Naive thymus-derived CD4-positive, alpha-beta T cell (primary cell): ENCODE results near the gene DNAJC27. TPM values are rescaled to one million over a fixed set of nuclear protein-coding genes. Genes with fewer than 3 reads are reported as not detected.
A peak's percentile ranks its signal among the peaks of the same experiment; 100 is the strongest.

Experiments
- ATAC-seq: fragments of 150-1000 bp; cut with Tn5 transposase; 2 replicates; pipeline ENCODE4 v1.10.0; 2021; ENCODE audit warnings: mild to moderate bottlenecking, moderate library complexity
- CTCF ChIA-PET: fragments of 350-600 bp; sonication (Branson Sonifier 250); formaldehyde crosslinking; loops from one replicate; lab custom pipeline; 2021; ENCODE audit warnings: antibody characterized with exemption; lab: Charles Lee
- POLR2A ChIA-PET: fragments of 350-600 bp; sonication (Branson Sonifier 250); formaldehyde crosslinking; loops from one replicate; lab custom pipeline; 2021; ENCODE audit warnings: antibody characterized with exemption, inconsistent platforms; lab: Charles Lee
- DNase-seq, 9 donors: peaks; one replicate each; pipeline versions ENCODE4 v3.0.0 to v3.0.0-alpha.2; 2020 to 2022; ENCODE audit warnings: mixed read lengths in 1 of 9
- H3K27ac ChIP-seq: one replicate; pipeline ENCODE4 v1.7.0; 2013; ENCODE audit warnings: mild to moderate bottlenecking, low read depth, low read length, moderate library complexity
- H3K27me3 ChIP-seq, 2 donors: one replicate each; pipeline ENCODE4 v1.7.0; 2013; ENCODE audit warnings: low read length in 2 of 2, mild to moderate bottlenecking in 2 of 2, moderate library complexity in 2 of 2; ENCODE audit not compliant: control insufficient read depth in 2 of 2, insufficient read depth in 2 of 2
- H3K36me3 ChIP-seq, 3 experiments: 1 replicate in 2 of 3; 2 replicates in 1 of 3; pipeline ENCODE4 v1.7.0; 2013; ENCODE audit warnings: low read length in 3 of 3, mild to moderate bottlenecking in 3 of 3, moderate library complexity in 1 of 3; ENCODE audit not compliant: insufficient read depth in 3 of 3, control insufficient read depth in 2 of 3
- H3K4me1 ChIP-seq, 2 donors: one replicate each; pipeline ENCODE4 v1.7.0; 2013; ENCODE audit warnings: low read length in 2 of 2, mild to moderate bottlenecking in 2 of 2, moderate library complexity in 1 of 2; ENCODE audit not compliant: control insufficient read depth in 2 of 2, insufficient read depth in 2 of 2
- H3K4me3 ChIP-seq: 2 replicates; pipeline ENCODE4 v1.7.0; 2013; ENCODE audit warnings: mild to moderate bottlenecking, low read length
- H3K9me3 ChIP-seq, 3 experiments: 1 replicate in 2 of 3; 2 replicates in 1 of 3; pipeline ENCODE4 v1.7.0; 2013; ENCODE audit warnings: low read length in 3 of 3; ENCODE audit not compliant: control insufficient read depth in 2 of 3
- H3K27ac Mint-ChIP-seq, 9 donors: one replicate each; pipeline ENCODE4 v1.8.0; 2020 to 2022; ENCODE audit warnings: mixed read lengths in 9 of 9, mild to moderate bottlenecking in 8 of 9, moderate library complexity in 5 of 9, inconsistent platforms in 2 of 9
- H3K27me3 Mint-ChIP-seq, 5 donors: one replicate each; pipeline ENCODE4 v1.8.0; 2021 to 2022; ENCODE audit warnings: mixed read lengths in 5 of 5, mild to moderate bottlenecking in 1 of 5
- H3K36me3 Mint-ChIP-seq, 5 donors: one replicate each; pipeline ENCODE4 v1.8.0; 2020 to 2022; ENCODE audit warnings: mixed read lengths in 5 of 5, mild to moderate bottlenecking in 3 of 5, inconsistent platforms in 1 of 5
- H3K4me1 Mint-ChIP-seq, 7 donors: one replicate each; pipeline ENCODE4 v1.8.0; 2020 to 2022; ENCODE audit warnings: mixed read lengths in 7 of 7, mild to moderate bottlenecking in 3 of 7, inconsistent platforms in 1 of 7
- H3K4me3 Mint-ChIP-seq, 10 donors: one replicate each; pipeline ENCODE4 v1.8.0; 2020 to 2022; ENCODE audit warnings: mild to moderate bottlenecking in 10 of 10, mixed read lengths in 10 of 10, moderate library complexity in 6 of 10, inconsistent platforms in 2 of 10
- H3K9me3 Mint-ChIP-seq, 11 donors: one replicate each; pipeline ENCODE4 v1.8.0; 2020 to 2022; ENCODE audit warnings: mixed read lengths in 11 of 11, mild to moderate bottlenecking in 4 of 11, inconsistent platforms in 1 of 11, moderate library complexity in 1 of 11
- intact Hi-C, 2 donors: fragments of 100-400 bp; cut with micrococcal nuclease; formaldehyde crosslinking; loops; one replicate each; pipeline ENCODE4 v1.15.1; 2023
- polyA plus RNA-seq, 2 donors: library from polyadenylated mRNA; unstranded; fragments of 300-500 nt; fragmentation: Illumina TruSeq; gene quantifications; one replicate each; pipeline ENCODE4 v1.2.3, GENCODE V29; 2021
- total RNA-seq, 6 experiments: library from RNA in 5 of 6; stranded (reverse) in 5 of 6; gene quantifications; 1 replicate in 5 of 6; 2 replicates in 1 of 6; pipeline ENCODE4 v1.2.3 and lab custom pipeline; 2021 to 2026

The DNAJC27 gene
- total and polyA plus RNA-seq, 7 experiments from 2014 or later: 3.0 to 22.0 (median 16.1) TPM

GRCh38 chr2:24961903-24962302, 9.9 kb downstream of the DNAJC27 start:
- ATAC-seq (no peak), DNase-seq (no peak)
- H3K36me3 ChIP-seq: peaks cover 11 to 63% (median 16%) of the 10 kb centered on the region in 3 experiments
- H3K4me1 ChIP-seq: no peaks in the 10 kb centered on the region
- H3K27ac Mint-ChIP-seq: no peak overlapping the region
- H3K27me3 Mint-ChIP-seq: no peaks in the 10 kb centered on the region
- intact Hi-C loops: no loop called here
- H3K9me3 Mint-ChIP-seq: peaks cover 0 to under 1% (median 0%) of the 10 kb centered on the region in 11 donors
- H3K9me3 ChIP-seq: no peaks in the 10 kb centered on the region
- ChIA-PET CTCF (no interaction called here), POLR2A (no interaction called here)
- H3K4me3 ChIP-seq: no peak overlapping the region
- H3K27me3 ChIP-seq: no peaks in the 10 kb centered on the region
- peaks cover 5 to 37% (median 14%) of the 10 kb centered on the region in 7 donors for H3K4me1 Mint-ChIP-seq
- peaks cover 36 to 77% (median 75%) of the 10 kb centered on the region in 5 donors for H3K36me3 Mint-ChIP-seq
- H3K4me3 Mint-ChIP-seq: no peak overlapping the region
- no peak overlapping the region for H3K27ac ChIP-seq

- Mint-ChIP-seq H3K36me3 (peaks cover 52 to 85% (median 80%) of the 10 kb centered on the region in 5 donors), H3K4me3 (no peak overlapping the region), H3K9me3 (peaks cover 0 to 21% (median 10%) of the 10 kb centered on the region in 11 donors), H3K4me1 (peaks cover 4 to 31% (median 14%) of the 10 kb centered on the region in 7 donors), H3K27me3 (no peaks in the 10 kb centered on the region), H3K27ac (no peak overlapping the region)
- DNase-seq: no peak
- Histone ChIP-seq H3K4me3 (no peak overlapping the region), H3K4me1 (no peaks in the 10 kb centered on the region), H3K27ac (no peak overlapping the region), H3K36me3 (peaks cover 14 to 81% (median 28%) of the 10 kb centered on the region in 3 experiments), H3K27me3 (no peaks in the 10 kb centered on the region), H3K9me3 (peaks cover 0 to 9% (median 0%) of the 10 kb centered on the region in 3 experiments)
- intact Hi-C loops: no loop called here
- no peak for ATAC-seq
- ChIA-PET CTCF (no interaction called here), POLR2A (interaction anchor here (0.5 kb wide), 1 partner anchor 22 kb away, joined by 3 read pairs; no protein-coding TSS in a partner anchor)
These were observed 12.0 kb downstream of the DNAJC27 start for GRCh38 chr2:24959761-24960160.

GRCh38 chr2:24958411-24958935, 13.3 kb downstream of the DNAJC27 start:
- H3K27me3 ChIP-seq: no peaks in the 10 kb centered on the region
- no peaks in the 10 kb centered on the region for H3K4me1 ChIP-seq
- no peak overlapping the region for H3K27ac ChIP-seq
- Mint-ChIP-seq H3K4me1 (peaks cover 4 to 25% (median 14%) of the 10 kb centered on the region in 7 donors), H3K36me3 (peaks cover 53 to 88% (median 84%) of the 10 kb centered on the region in 5 donors), H3K4me3 (no peak overlapping the region), H3K27ac (peak overlapping the region in 1 of 9 donors; percentile 2), H3K27me3 (no peaks in the 10 kb centered on the region), H3K9me3 (peaks cover 0 to 28% (median 10%) of the 10 kb centered on the region in 11 donors)
- peaks cover 14 to 87% (median 28%) of the 10 kb centered on the region in 3 experiments for H3K36me3 ChIP-seq
- no peak overlapping the region for H3K4me3 ChIP-seq
- DNase-seq (no peak), ATAC-seq (no peak)
- intact Hi-C loops: no loop called here
- H3K9me3 ChIP-seq: peaks cover 0 to 9% (median 0%) of the 10 kb centered on the region in 3 experiments
- ChIA-PET CTCF (no interaction called here), POLR2A (no interaction called here)

GRCh38 chr2:24957976-24958375, 13.8 kb downstream of the DNAJC27 start:
- ATAC-seq (no peak), DNase-seq (no peak)
- Histone ChIP-seq H3K27me3 (no peaks in the 10 kb centered on the region), H3K36me3 (peaks cover 14 to 84% (median 28%) of the 10 kb centered on the region in 3 experiments), H3K4me3 (no peak overlapping the region), H3K4me1 (no peaks in the 10 kb centered on the region), H3K9me3 (peaks cover 0 to 9% (median 0%) of the 10 kb centered on the region in 3 experiments), H3K27ac (no peak overlapping the region)
- H3K36me3 Mint-ChIP-seq: peaks cover 53 to 88% (median 81%) of the 10 kb centered on the region in 5 donors
- peaks cover 4 to 22% (median 14%) of the 10 kb centered on the region in 7 donors for H3K4me1 Mint-ChIP-seq
- H3K9me3 Mint-ChIP-seq: peaks cover 0 to 28% (median 10%) of the 10 kb centered on the region in 11 donors
- CTCF ChIA-PET: no interaction called here
- POLR2A ChIA-PET: no interaction called here
- H3K27me3 Mint-ChIP-seq: no peaks in the 10 kb centered on the region
- intact Hi-C loops: no loop called here
- H3K4me3 Mint-ChIP-seq: no peak overlapping the region
- peak overlapping the region in 1 of 9 donors; percentile 2 for H3K27ac Mint-ChIP-seq

- Histone ChIP-seq H3K9me3 (peaks cover 0 to 9% (median 0%) of the 10 kb centered on the region in 3 experiments), H3K4me1 (no peaks in the 10 kb centered on the region), H3K27me3 (no peaks in the 10 kb centered on the region), H3K36me3 (peaks cover 10 to 79% (median 25%) of the 10 kb centered on the region in 3 experiments), H3K27ac (no peak overlapping the region), H3K4me3 (no peak overlapping the region)
- Mint-ChIP-seq H3K27me3 (no peaks in the 10 kb centered on the region), H3K9me3 (peaks cover 0 to 28% (median 10%) of the 10 kb centered on the region in 11 donors), H3K27ac (no peak overlapping the region), H3K4me3 (no peak overlapping the region), H3K4me1 (peaks cover 4 to 22% (median 14%) of the 10 kb centered on the region in 7 donors), H3K36me3 (peaks cover 53 to 87% (median 76%) of the 10 kb centered on the region in 5 donors)
- ChIA-PET POLR2A (no interaction called here), CTCF (no interaction called here)
- DNase-seq (no peak), ATAC-seq (no peak)
- intact Hi-C loops: no loop called here
These were observed 14.5 kb downstream of the DNAJC27 start for GRCh38 chr2:24957221-24957620.

- Histone ChIP-seq H3K27ac (no peak overlapping the region), H3K9me3 (peaks cover 0 to 9% (median 0%) of the 10 kb centered on the region in 3 experiments), H3K4me3 (no peak overlapping the region), H3K36me3 (peaks cover 10 to 77% (median 25%) of the 10 kb centered on the region in 3 experiments), H3K27me3 (no peaks in the 10 kb centered on the region), H3K4me1 (no peaks in the 10 kb centered on the region)
- peaks cover 0 to 28% (median 10%) of the 10 kb centered on the region in 11 donors for H3K9me3 Mint-ChIP-seq
- no peak for ATAC-seq
- no peak overlapping the region for H3K4me3 Mint-ChIP-seq
- H3K27me3 Mint-ChIP-seq: no peaks in the 10 kb centered on the region
- ChIA-PET POLR2A (no interaction called here), CTCF (no interaction called here)
- H3K4me1 Mint-ChIP-seq: peaks cover 4 to 16% (median 10%) of the 10 kb centered on the region in 7 donors
- intact Hi-C loops: no loop called here
- no peak for DNase-seq
- H3K27ac Mint-ChIP-seq: no peak overlapping the region
- H3K36me3 Mint-ChIP-seq: peaks cover 52 to 86% (median 68%) of the 10 kb centered on the region in 5 donors
These were observed 15.8 kb downstream of the DNAJC27 start for GRCh38 chr2:24955921-24956320.
